GM12878 (cell line): ENCODE results near the gene ADGRL4. TPM values are rescaled to one million over a fixed set of nuclear protein-coding genes. Genes with fewer than 3 reads are reported as not detected.

Source experiments
- ATAC-seq: fragments of 200-7000 bp; cut with Tn5 transposase; 3 replicates; pipeline ENCODE4 v1.9.1; 2020; ENCODE audit warnings: mild to moderate bottlenecking, moderate library complexity
- BruUV-seq: library from RNA; stranded (reverse); fragments of 400-500 nt; replicated peaks from 2 replicates; lab custom pipeline; 2021; lab: Mats Ljungman, UMichigan
- CTCF ChIA-PET: fragments of 300-600 bp; sonication (Branson Sonifier 250); formaldehyde crosslinking; extraction: SDS; loops from one replicate; lab custom pipeline; 2021; ENCODE audit warnings: inconsistent platforms; lab: Yijun Ruan, JAX
- POLR2A ChIA-PET: fragments of 350-600 bp; formaldehyde crosslinking; extraction: SDS; loops from one replicate; lab custom pipeline; 2021; ENCODE audit warnings: inconsistent platforms; lab: Charles Lee
- RAD21 ChIA-PET: fragments of 300-600 bp; sonication (Branson Sonifier 250); formaldehyde crosslinking; loops from one replicate; lab custom pipeline; 2023; ENCODE audit warnings: antibody characterized with exemption; ENCODE audit not compliant: unreplicated experiment; lab: Charles Lee
- SMC1A ChIA-PET: fragments of 300-600 bp; sonication (Branson Sonifier 250); formaldehyde crosslinking; loops from one replicate; lab custom pipeline; 2023; ENCODE audit not compliant: unreplicated experiment, uncharacterized antibody; lab: Charles Lee
- DNase-seq: peaks from one replicate; pipeline ENCODE4 v3.0.0-alpha.2; 2011; ENCODE audit warnings: low read depth, low spot score
- FAIRE-seq: peaks from 3 replicates; lab custom pipeline; 2011; peaks lifted over from hg19 to GRCh38; lab: Jason Lieb, UNC
- H2AFZ ChIP-seq: 2 replicates; pipeline ENCODE4 v1.6.0; 2011; ENCODE audit warnings: low read depth, low read length, control low read depth; ENCODE audit not compliant: control insufficient read depth
- H3K27ac ChIP-seq: 2 replicates; pipeline ENCODE4 v1.5.1; 2011; ENCODE audit warnings: control low read depth; ENCODE audit not compliant: control insufficient read depth, insufficient read depth
- H3K27me3 ChIP-seq, 2 experiments: replicated peaks in 1 of 2; 2 replicates each; pipeline versions ENCODE4 v1.6.0 to v1.6.1; 2011; ENCODE audit warnings: low read length in 1 of 2; ENCODE audit not compliant: control insufficient read depth in 2 of 2, insufficient read depth in 2 of 2
- H3K36me3 ChIP-seq, 2 experiments: 2 replicates each; pipeline ENCODE4 v1.5.1; 2011; ENCODE audit warnings: low read length in 1 of 2; ENCODE audit not compliant: control insufficient read depth in 2 of 2, insufficient read depth in 2 of 2
- H3K4me1 ChIP-seq: 2 replicates; pipeline ENCODE4 v1.6.1; 2011; ENCODE audit warnings: mild to moderate bottlenecking, low read length, moderate library complexity, mixed read lengths; ENCODE audit not compliant: control insufficient read depth, insufficient read depth
- H3K4me2 ChIP-seq: 2 replicates; pipeline ENCODE4 v1.6.0; 2011; ENCODE audit warnings: control low read depth; ENCODE audit not compliant: control insufficient read depth, insufficient read depth
- H3K4me3 ChIP-seq: fragments of 200-600 bp; sonication (generic); 2 replicates; pipeline ENCODE4 v1.5.1; 2016
- H3K79me2 ChIP-seq: 2 replicates; pipeline ENCODE4 v1.6.0; 2011; ENCODE audit warnings: low read length; ENCODE audit not compliant: control insufficient read depth, insufficient read depth
- H3K9ac ChIP-seq: 2 replicates; pipeline ENCODE4 v1.8.0; 2011; ENCODE audit warnings: low read length, control low read depth, mixed read lengths; ENCODE audit not compliant: control insufficient read depth, insufficient read depth
- H3K9me3 ChIP-seq: replicated peaks from 3 replicates; pipeline ENCODE4 v1.5.1; 2011; ENCODE audit warnings: mild to moderate bottlenecking, low read length; ENCODE audit not compliant: control insufficient read depth, insufficient read depth
- H4K20me1 ChIP-seq: 2 replicates; pipeline ENCODE4 v1.6.0; 2011; ENCODE audit not compliant: control insufficient read depth, insufficient read depth
- PRDM15 ChIP-seq: fragments of 450-650 bp; formaldehyde crosslinking; IDR thresholded peaks from 2 replicates; pipeline ENCODE4 v1.4.0; 2020; ENCODE audit warnings: mild to moderate bottlenecking, moderate library complexity
- SMARCA5 ChIP-seq: fragments of 450-650 bp; IDR thresholded peaks from 2 replicates; pipeline ENCODE4 v1.6.1; 2017; ENCODE audit warnings: mild to moderate bottlenecking
- WGBS: methylation state at CpG from one replicate; pipeline ENCODE4 v1.1.6; 2016; ENCODE audit warnings: low lambda C conversion rate; ENCODE audit not compliant: insufficient replicate concordance, insufficient coverage; ENCODE audit errors: missing lambda C conversion rate; 5-methylcytosine and 5-hydroxymethylcytosine counted together
- in situ Hi-C: fragments of 300-500 bp; cut with MboI; formaldehyde crosslinking; loops from 9 replicates; pipeline ENCODE4 v1.14.3; 2018; ENCODE audit warnings: mixed read lengths
- intact Hi-C: fragments of 100-400 bp; cut with micrococcal nuclease; formaldehyde crosslinking; loops from one replicate; pipeline ENCODE4 v1.14.2; 2022; ENCODE audit not compliant: unreplicated experiment
- polyA plus RNA-seq, 11 experiments: library from polyadenylated mRNA; depleted of rRNA in 4 of 11; unstranded in 6 of 11; stranded (reverse) in 5 of 11; fragments of >200 nt; fragmentation: Nextera tagmentation in 4 of 11; fragmentation: Illumina TruSeq in 1 of 11; extraction: Ambion mirVana in 4 of 11; extraction: Trizol in 1 of 11; gene quantifications; 1 replicate in 1 of 11; 2 replicates in 10 of 11; pipeline versions ENCODE4 v1.2.1 to v1.2.3, GENCODE V29; 2011 to 2016; ENCODE audit warnings: inconsistent platforms in 2 of 11, missing spikeins in 2 of 11, low read depth in 1 of 11
- total RNA-seq, 4 experiments: library from RNA; depleted of rRNA in 3 of 4; stranded (reverse); fragments of >200 nt in 3 of 4; fragmentation: Illumina TruSeq in 1 of 4; extraction: Trizol in 1 of 4; gene quantifications; 2 replicates each; pipeline versions ENCODE4 v1.2.1 to v1.2.3, GENCODE V29; 2013 to 2021

Gene ADGRL4
- total and polyA plus RNA-seq, 10 of the 15 experiments (the other 5 are each of a cell fraction or from before 2014, with no cell fraction given): not detected

GRCh38 chr1:78958711-78959110, 47.8 kb downstream of the ADGRL4 start (continued):
- TF ChIP-seq PRDM15 (CRISPR knock-in tag): no peak

DNA sequence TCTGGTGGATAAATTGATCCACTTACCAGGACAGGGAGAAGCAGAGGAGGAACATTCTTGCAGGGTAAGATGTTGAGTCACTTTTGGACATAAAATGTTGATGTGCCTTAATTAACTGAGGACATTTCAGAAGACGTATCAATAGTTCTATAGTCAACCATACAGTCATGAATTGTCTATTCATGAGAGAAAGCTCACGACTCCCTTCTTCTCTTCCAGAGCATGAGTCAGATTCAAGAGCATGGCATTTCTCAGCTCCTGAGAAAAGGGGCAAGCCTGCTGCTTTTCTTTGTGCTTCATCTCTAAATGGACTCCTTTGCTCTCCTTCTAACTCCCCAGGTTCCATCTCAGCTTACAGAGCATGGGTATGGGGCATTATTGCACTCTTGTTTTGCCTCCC, 55.7 kb downstream of the ADGRL4 start:
- no peaks in the 10 kb centered on the region for H4K20me1 ChIP-seq
- intact Hi-C loops: no loop called here
- WGBS: 6% methylated on average over 2 of the region's 2 CpGs
- no peaks in the 10 kb centered on the region for H3K79me2 ChIP-seq
- no peaks in the 10 kb centered on the region for H3K4me1 ChIP-seq
- no peak overlapping the region for H2AFZ ChIP-seq
- no peak overlapping the region for H3K9ac ChIP-seq
- no peak overlapping the region for H3K4me3 ChIP-seq
- RAD21 ChIA-PET: no interaction called here
- SMC1A ChIA-PET: interaction anchor here (1.1 kb wide), 1 partner anchor 252 kb away, joined by 3 read pairs; no protein-coding TSS in a partner anchor
- no peak for TF ChIP-seq SMARCA5
- no peaks in the 10 kb centered on the region for H3K27me3 ChIP-seq
- BruUV-seq: no TSS peak
- CTCF ChIA-PET: no interaction called here
- no peak overlapping the region for H3K27ac ChIP-seq
- POLR2A ChIA-PET: no interaction called here
- FAIRE-seq (no peak), DNase-seq (no peak), ATAC-seq (no peak)
- H3K4me2 ChIP-seq: no peak overlapping the region
- in situ Hi-C loops: no loop called here
- H3K9me3 ChIP-seq: no peaks in the 10 kb centered on the region
- H3K36me3 ChIP-seq: no peaks in the 10 kb centered on the region
